GM21528 (cell line): ENCODE results near the gene PTPRN2.
"Not testable (repeated sequence)": the region's sequence is repeated elsewhere in the genome, so short reads cannot be mapped to it uniquely, and the experiment has no call there.

Experiments
- ATAC-seq: cut with Tn5 transposase; IDR thresholded peaks from one replicate; pipeline ENCODE4 v1.9.1; 2021; ENCODE audit warnings: mild to moderate bottlenecking, moderate library complexity; ENCODE audit not compliant: unreplicated experiment, low FRiP score

Gene PTPRN2

GRCh38 chr7:157793973-157794745, 793.5 kb downstream of the PTPRN2 start:
- ATAC-seq: no peak

GRCh38 chr7:157793087-157793353, 794.6 kb downstream of the PTPRN2 start:
- no peak for ATAC-seq

GRCh38 chr7:157792241-157793086, 795.2 kb downstream of the PTPRN2 start:
- no peak for ATAC-seq

- ATAC-seq: no peak
Observed at GRCh38 chr7:157791666-157792065, 796.0 kb downstream of the PTPRN2 start.

- ATAC-seq: no peak
Observed at GRCh38 chr7:157791261-157791660, 796.4 kb downstream of the PTPRN2 start.

GRCh38 chr7:157789942-157790341, 797.7 kb downstream of the PTPRN2 start:
- ATAC-seq: no peak

- no peak for ATAC-seq
Observed at GRCh38 chr7:157789094-157789493, 798.5 kb downstream of the PTPRN2 start.

- no peak for ATAC-seq
Observed at GRCh38 chr7:157788573-157788972, 799.0 kb downstream of the PTPRN2 start.

- ATAC-seq: no peak
Observed at GRCh38 chr7:157787275-157787701, 800.3 kb downstream of the PTPRN2 start.

- ATAC-seq: no peak
Observed at GRCh38 chr7:157786375-157787274, 801.0 kb downstream of the PTPRN2 start.

- ATAC-seq: no peak
Observed at GRCh38 chr7:157785486-157786186, 802.0 kb downstream of the PTPRN2 start.

GRCh38 chr7:157784979-157785441, 802.6 kb downstream of the PTPRN2 start:
- ATAC-seq: no peak

- ATAC-seq: no peak
Observed at GRCh38 chr7:157784041-157784835, 803.4 kb downstream of the PTPRN2 start.

GRCh38 chr7:157782041-157782440, 805.6 kb downstream of the PTPRN2 start:
- ATAC-seq: no peak

GRCh38 chr7:157780721-157781120, 806.9 kb downstream of the PTPRN2 start:
- ATAC-seq: no peak

- no peak for ATAC-seq
Observed at GRCh38 chr7:157780312-157780711, 807.3 kb downstream of the PTPRN2 start.

- no peak for ATAC-seq
Observed at GRCh38 chr7:157779206-157779605, 808.4 kb downstream of the PTPRN2 start.

GRCh38 chr7:157777194-157777762, 810.3 kb downstream of the PTPRN2 start:
- ATAC-seq: not testable (repeated sequence)
